IPS-20b (cell line): ENCODE measurements around the gene DNMT3B.

Experiments used
- H3K27ac ChIP-seq: one replicate; pipeline ENCODE4 v1.5.1; 2013; ENCODE audit warnings: low read length
- H3K27me3 ChIP-seq: 2 replicates; pipeline ENCODE4 v1.6.1; 2013; ENCODE audit warnings: mild to moderate bottlenecking, low read length, inconsistent platforms; ENCODE audit not compliant: insufficient read depth
- H3K36me3 ChIP-seq: 2 replicates; pipeline ENCODE4 v1.6.1; 2013; ENCODE audit warnings: low read depth, mild to moderate bottlenecking, inconsistent platforms, low read length, moderate library complexity; ENCODE audit not compliant: insufficient read depth
- H3K4me1 ChIP-seq: 2 replicates; pipeline ENCODE4 v1.6.1; 2013; ENCODE audit warnings: mild to moderate bottlenecking, control low read depth, inconsistent platforms, low read length, moderate library complexity; ENCODE audit not compliant: insufficient read depth
- H3K4me3 ChIP-seq: 2 replicates; pipeline ENCODE4 v1.5.1; 2013; ENCODE audit warnings: mild to moderate bottlenecking, low read length, inconsistent platforms
- H3K9ac ChIP-seq: 2 replicates; pipeline ENCODE4 v1.6.1; 2013; ENCODE audit warnings: low read depth, mild to moderate bottlenecking, inconsistent platforms, low read length, moderate library complexity
- H3K9me3 ChIP-seq: 2 replicates; pipeline ENCODE4 v1.6.1; 2013; ENCODE audit warnings: mild to moderate bottlenecking, low read depth, low read length, inconsistent platforms; ENCODE audit not compliant: insufficient read depth

DNMT3B gene

GRCh38 chr20:32798046-32798981, 36.1 kb downstream of the DNMT3B start:
- peaks cover 100% of the 10 kb centered on the region for H3K36me3 ChIP-seq
- H3K4me1 ChIP-seq = peaks cover 6% of the 10 kb centered on the region; the same call in 1 of the 2 replicates

GRCh38 chr20:32803092-32803491, 40.9 kb downstream of the DNMT3B start:
- Histone ChIP-seq H3K27ac (no peak overlapping the region), H3K4me1 (peaks cover 29% of the 10 kb centered on the region), H3K9me3 (no peaks in the 10 kb centered on the region), H3K36me3 (peaks cover 100% of the 10 kb centered on the region), H3K9ac (no peak overlapping the region), H3K4me3 (no peak overlapping the region), H3K27me3 (no peaks in the 10 kb centered on the region)

More at GRCh38 chr20:32798046-32798981, 36.1 kb downstream of the DNMT3B start:
- Histone ChIP-seq H3K9me3 (no peaks in the 10 kb centered on the region), H3K27ac (no peak overlapping the region), H3K4me3 (no peak overlapping the region), H3K9ac (no peak overlapping the region), H3K27me3 (no peaks in the 10 kb centered on the region)

DNA sequence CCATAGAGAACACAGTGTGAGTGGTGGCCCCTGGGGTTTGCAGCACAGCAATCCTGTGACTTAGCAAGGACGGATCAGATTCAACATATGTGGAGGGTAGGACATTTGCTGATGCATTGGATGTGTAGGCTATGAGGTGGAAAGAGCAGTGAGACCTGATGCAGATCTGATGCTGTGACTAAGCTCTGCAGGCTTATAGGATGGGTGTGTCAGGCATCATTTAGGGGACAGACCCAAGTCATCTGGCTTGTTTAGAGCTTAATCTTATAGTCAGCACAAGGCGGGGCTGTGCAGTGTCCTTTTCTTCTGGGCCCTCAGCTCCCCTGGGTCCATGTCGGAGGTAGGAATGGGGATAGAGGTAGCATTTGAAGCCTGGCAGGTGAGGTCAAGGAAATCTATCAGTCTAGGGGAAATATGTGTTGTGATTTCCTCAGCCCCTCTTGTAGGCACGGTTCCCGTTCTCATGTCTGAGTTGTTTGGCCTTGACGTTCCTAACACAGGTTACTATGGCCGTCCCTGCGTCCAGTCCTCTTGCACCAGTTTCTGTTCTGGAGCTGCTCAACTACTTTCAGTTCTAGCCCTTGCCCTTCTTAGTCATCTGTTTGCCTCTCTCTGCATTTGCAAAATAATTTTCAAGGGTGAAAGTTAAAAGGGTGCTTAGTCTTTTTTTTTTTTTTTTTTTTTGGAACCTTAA, 42.0 kb downstream of the DNMT3B start:
- no peak overlapping the region for H3K4me3 ChIP-seq

DNA sequence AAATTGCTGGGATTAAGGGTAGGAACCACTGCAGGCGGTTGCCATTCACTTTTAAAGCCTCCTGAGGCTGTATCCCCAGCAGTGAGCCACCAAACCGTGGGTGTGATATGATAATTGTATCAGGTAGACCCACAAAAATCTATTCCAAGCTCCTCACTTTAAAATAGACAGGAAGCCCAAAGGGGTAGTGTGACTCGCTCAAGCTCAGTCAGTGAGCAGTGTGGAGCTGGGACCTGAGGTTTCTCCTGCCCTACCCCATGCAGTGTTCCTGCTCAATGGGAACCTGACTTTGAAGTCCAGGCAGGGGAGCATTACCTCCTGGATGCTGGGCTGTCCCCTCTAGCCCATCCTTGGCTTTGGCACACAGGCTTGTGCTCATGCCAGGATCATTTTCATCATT, 42.6 kb downstream of the DNMT3B start:
- Histone ChIP-seq H3K9me3 (no peaks in the 10 kb centered on the region), H3K4me3 (no peak overlapping the region), H3K9ac (no peak overlapping the region), H3K27ac (no peak overlapping the region), H3K36me3 (peaks cover 100% of the 10 kb centered on the region), H3K4me1 (peaks cover 29% of the 10 kb centered on the region), H3K27me3 (no peaks in the 10 kb centered on the region)

More for the DNA sequence above, 42.0 kb downstream of the DNMT3B start:
- Histone ChIP-seq H3K27me3 (no peaks in the 10 kb centered on the region), H3K36me3 (peaks cover 100% of the 10 kb centered on the region), H3K27ac (no peak overlapping the region), H3K4me1 (peaks cover 29% of the 10 kb centered on the region), H3K9me3 (no peaks in the 10 kb centered on the region), H3K9ac (no peak overlapping the region)

DNA sequence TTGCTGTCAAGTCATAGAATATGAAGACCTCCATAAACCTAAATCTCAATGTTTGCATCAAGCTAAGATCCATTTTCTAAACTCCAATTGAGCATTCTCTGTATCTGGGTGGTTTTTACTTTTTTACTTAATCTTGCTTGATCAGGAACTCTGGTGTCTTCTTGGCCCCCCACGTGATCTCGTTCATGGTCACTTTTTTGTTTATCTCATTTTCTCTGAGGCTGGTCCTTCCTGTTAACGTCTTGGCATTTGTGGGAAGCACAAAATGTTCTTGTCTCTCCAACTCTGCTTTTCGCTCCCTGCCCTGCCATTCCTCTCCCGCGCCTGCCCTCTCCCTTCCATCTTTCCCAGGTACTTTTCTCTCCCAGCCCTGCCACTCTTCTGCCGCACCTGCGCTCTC, 43.5 kb downstream of the DNMT3B start:
- no peaks in the 10 kb centered on the region for H3K27me3 ChIP-seq
- H3K9me3 ChIP-seq = no peaks in the 10 kb centered on the region
- H3K4me1 ChIP-seq = peaks cover 29% of the 10 kb centered on the region
- peaks cover 99% of the 10 kb centered on the region for H3K36me3 ChIP-seq
- H3K9ac ChIP-seq = no peak overlapping the region
- no peak overlapping the region for H3K27ac ChIP-seq
- H3K4me3 ChIP-seq = no peak overlapping the region

DNA sequence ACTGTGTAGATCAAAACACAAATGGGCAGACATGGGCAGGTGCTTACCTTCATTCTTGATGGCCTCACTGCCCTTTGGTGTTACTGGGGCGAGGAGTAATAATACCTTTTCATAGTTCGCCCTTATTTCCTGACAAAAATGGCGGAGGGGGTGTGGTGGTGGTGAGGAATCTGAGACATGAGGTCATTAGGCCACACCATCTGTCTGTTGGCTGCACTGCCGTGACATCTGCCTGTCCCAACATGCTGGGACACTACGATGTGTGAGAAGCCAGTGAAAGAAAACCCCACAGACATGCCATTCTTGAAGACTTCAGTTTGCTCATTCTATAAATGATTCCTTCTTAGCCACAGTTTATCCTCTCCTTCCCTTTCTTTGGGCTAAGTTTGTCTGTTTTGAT, 44.2 kb downstream of the DNMT3B start:
- H3K4me1 ChIP-seq = peaks cover 29% of the 10 kb centered on the region
- no peak overlapping the region for H3K4me3 ChIP-seq
- H3K36me3 ChIP-seq = peaks cover 92% of the 10 kb centered on the region
- no peaks in the 10 kb centered on the region for H3K27me3 ChIP-seq
- no peaks in the 10 kb centered on the region for H3K9me3 ChIP-seq
- no peak overlapping the region for H3K27ac ChIP-seq
- no peak overlapping the region for H3K9ac ChIP-seq

DNA sequence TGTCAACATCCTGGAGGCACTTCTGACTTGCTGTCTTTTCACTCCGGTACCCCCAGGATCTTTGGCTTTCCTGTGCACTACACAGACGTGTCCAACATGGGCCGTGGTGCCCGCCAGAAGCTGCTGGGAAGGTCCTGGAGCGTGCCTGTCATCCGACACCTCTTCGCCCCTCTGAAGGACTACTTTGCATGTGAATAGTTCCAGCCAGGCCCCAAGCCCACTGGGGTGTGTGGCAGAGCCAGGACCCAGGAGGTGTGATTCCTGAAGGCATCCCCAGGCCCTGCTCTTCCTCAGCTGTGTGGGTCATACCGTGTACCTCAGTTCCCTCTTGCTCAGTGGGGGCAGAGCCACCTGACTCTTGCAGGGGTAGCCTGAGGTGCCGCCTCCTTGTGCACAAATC, 45.5 kb downstream of the DNMT3B start:
- no peaks in the 10 kb centered on the region for H3K9me3 ChIP-seq
- H3K36me3 ChIP-seq = peaks cover 79% of the 10 kb centered on the region
- no peak overlapping the region for H3K27ac ChIP-seq

GRCh38 chr20:32808438-32808837, 46.3 kb downstream of the DNMT3B start:
- Histone ChIP-seq H3K9ac (no peak overlapping the region), H3K36me3 (peaks cover 71% of the 10 kb centered on the region), H3K4me3 (no peak overlapping the region), H3K27me3 (no peaks in the 10 kb centered on the region), H3K4me1 (peaks cover 23% of the 10 kb centered on the region), H3K9me3 (no peaks in the 10 kb centered on the region), H3K27ac (no peak overlapping the region)

More for the DNA sequence above, 45.5 kb downstream of the DNMT3B start:
- H3K4me1 ChIP-seq = peaks cover 29% of the 10 kb centered on the region
- peak overlapping the region; percentile 15; the same call in 1 of the 2 replicates for H3K4me3 ChIP-seq
- no peak overlapping the region for H3K9ac ChIP-seq
- H3K27me3 ChIP-seq = no peaks in the 10 kb centered on the region

- no peak overlapping the region for H3K4me3 ChIP-seq
- H3K4me1 ChIP-seq = peaks cover 20% of the 10 kb centered on the region
- no peaks in the 10 kb centered on the region for H3K27me3 ChIP-seq
- H3K36me3 ChIP-seq = peaks cover 57% of the 10 kb centered on the region
- H3K9me3 ChIP-seq = no peaks in the 10 kb centered on the region
- H3K9ac ChIP-seq = no peak overlapping the region
- no peak overlapping the region for H3K27ac ChIP-seq
Measured at GRCh38 chr20:32809907-32810306, 47.7 kb downstream of the DNMT3B start.

- Histone ChIP-seq H3K9me3 (no peaks in the 10 kb centered on the region), H3K27me3 (no peaks in the 10 kb centered on the region), H3K27ac (no peak overlapping the region), H3K4me3 (no peak overlapping the region), H3K36me3 (peaks cover 46% of the 10 kb centered on the region), H3K9ac (no peak overlapping the region), H3K4me1 (peaks cover 20% of the 10 kb centered on the region)
Measured at GRCh38 chr20:32810941-32811340, 48.8 kb downstream of the DNMT3B start.

DNA sequence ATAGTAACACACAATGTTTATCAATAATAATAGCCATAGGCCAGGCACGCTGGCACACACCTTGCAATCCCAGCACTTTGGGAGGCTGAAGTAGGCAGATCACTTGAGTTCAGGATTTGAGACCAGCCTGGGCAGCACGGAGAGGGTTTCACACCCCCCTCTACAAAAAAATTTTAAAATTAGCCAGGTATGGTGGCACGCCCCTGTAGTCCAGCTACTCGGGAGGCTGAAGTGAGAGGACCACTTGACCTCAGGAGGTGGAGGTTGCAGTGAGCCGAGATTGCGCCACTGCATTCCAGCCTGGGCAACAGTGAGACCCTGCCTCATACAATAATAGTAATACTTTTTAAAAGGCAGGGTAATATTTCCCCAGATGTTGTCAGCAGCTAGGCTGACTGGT, 49.7 kb downstream of the DNMT3B start:
- peaks cover 37% of the 10 kb centered on the region for H3K36me3 ChIP-seq
- no peak overlapping the region for H3K9ac ChIP-seq
- H3K4me3 ChIP-seq = no peak overlapping the region
- no peak overlapping the region for H3K27ac ChIP-seq
- H3K9me3 ChIP-seq = no peaks in the 10 kb centered on the region
- H3K4me1 ChIP-seq = peaks cover 10% of the 10 kb centered on the region; the same call in 1 of the 2 replicates
- H3K27me3 ChIP-seq = no peaks in the 10 kb centered on the region
